ENCODE data around the gene RAD51C. TPM values are rescaled to one million over a fixed set of nuclear protein-coding genes. Genes with fewer than 3 reads are reported as not detected.
"Not testable (repeated sequence)": the region's sequence is repeated elsewhere in the genome, so short reads cannot be mapped to it uniquely, and the experiment has no call there.

The RAD51C gene
- total RNA-seq, 1 experiment from 2014 or later, result 15.2 TPM

- TF ChIP-seq FOXP4 (CRISPR knock-in tag; IDR thresholded peaks at IDR 0.05) (no peak), RELA (CRISPR knock-in tag; IDR thresholded peaks at IDR 0.05; ENCODE audit: borderline replicate concordance) (no peak)
Measured at GRCh38 chr17:58671969-58672368, 20.4 kb upstream of the RAD51C start (continued).

GRCh38 chr17:58677194-58677880, 15.1 kb upstream of the RAD51C start:
- H3K4me1 Mint-ChIP-seq, result peaks cover 4% of the 10 kb centered on the region; the same call in 1 of the 2 replicates
- H3K27ac Mint-ChIP-seq, result no peak overlapping the region; the same call in 1 of the 2 replicates
- TF ChIP-seq PRRX2 (CRISPR knock-in tag; IDR thresholded peaks at IDR 0.05), result no peak
- no peak for TF ChIP-seq MYBL2 (CRISPR knock-in tag; IDR thresholded peaks at IDR 0.05)
- TF ChIP-seq CTCF (IDR thresholded peaks at IDR 0.05), result no peak
- H3K4me3 Mint-ChIP-seq, result no peak overlapping the region
- ChIA-PET CTCF (no interaction called here), POLR2A (no interaction called here)
- no peaks in the 10 kb centered on the region for H3K36me3 Mint-ChIP-seq
- no peaks in the 10 kb centered on the region for H3K27me3 Mint-ChIP-seq (ENCODE audit: low read depth)
- ATAC-seq, result no peak
- no peaks in the 10 kb centered on the region for H3K9me3 Mint-ChIP-seq
- DNase-seq (ENCODE audit: low spot score), result no peak

- H3K27ac Mint-ChIP-seq; H3K4me1 Mint-ChIP-seq; CTCF ChIA-PET; ATAC-seq; DNase-seq (ENCODE audit: low spot score); POLR2A ChIA-PET; H3K36me3 Mint-ChIP-seq; H3K9me3 Mint-ChIP-seq; H3K4me3 Mint-ChIP-seq; H3K27me3 Mint-ChIP-seq (ENCODE audit: low read depth): not testable (repeated sequence)
Measured at GRCh38 chr17:58678287-58678686, 14.1 kb upstream of the RAD51C start.

GRCh38 chr17:58679263-58680037, 13.0 kb upstream of the RAD51C start:
- Mint-ChIP-seq H3K27ac (0 out of 2 replicates have a peak overlapping the region, but pooled peaks have one; percentile 38), H3K27me3 (ENCODE audit: low read depth) (no peaks in the 10 kb centered on the region), H3K4me3 (no peak overlapping the region), H3K4me1 (0 out of 2 replicates have a peak, but pooled peaks cover 4% of the 10 kb centered on the region), H3K36me3 (no peaks in the 10 kb centered on the region), H3K9me3 (no peaks in the 10 kb centered on the region)
- POLR2A ChIA-PET, result interaction anchor here (0.6 kb wide), 1 partner anchor 732 kb away, joined by 3 read pairs; no protein-coding TSS in a partner anchor
- CTCF ChIA-PET, result no interaction called here
- ATAC-seq, result peak; percentile 85
- no peak for DNase-seq (ENCODE audit: low spot score)
- no peak for TF ChIP-seq CREB1 (CRISPR knock-in tag; IDR thresholded peaks at IDR 0.05)
- TF ChIP-seq ZNF532 (CRISPR knock-in tag; IDR thresholded peaks at IDR 0.05; ENCODE audit: borderline replicate concordance), result peak; percentile 100
- peak; percentile 99 for TF ChIP-seq ZNF425 (CRISPR knock-in tag; conservative IDR thresholded peaks at IDR 0.05)
- peak; percentile 16; the same call in 1 of the 2 replicates for TF ChIP-seq E2F5 (CRISPR knock-in tag; IDR thresholded peaks at IDR 0.05)
- TF ChIP-seq ZBTB43 (CRISPR knock-in tag; IDR thresholded peaks at IDR 0.05), result no peak
- TF ChIP-seq ZSCAN18 (CRISPR knock-in tag; IDR thresholded peaks at IDR 0.05), result no peak
